HG02885 (cell line): ENCODE data around the gene CRELD2.

ENCODE experiments used
- ATAC-seq: cut with Tn5 transposase; IDR thresholded peaks from one replicate; pipeline ENCODE4 v1.9.1; 2021; ENCODE audit warnings: mild to moderate bottlenecking; ENCODE audit not compliant: unreplicated experiment, poor library complexity

CRELD2 gene

DNA sequence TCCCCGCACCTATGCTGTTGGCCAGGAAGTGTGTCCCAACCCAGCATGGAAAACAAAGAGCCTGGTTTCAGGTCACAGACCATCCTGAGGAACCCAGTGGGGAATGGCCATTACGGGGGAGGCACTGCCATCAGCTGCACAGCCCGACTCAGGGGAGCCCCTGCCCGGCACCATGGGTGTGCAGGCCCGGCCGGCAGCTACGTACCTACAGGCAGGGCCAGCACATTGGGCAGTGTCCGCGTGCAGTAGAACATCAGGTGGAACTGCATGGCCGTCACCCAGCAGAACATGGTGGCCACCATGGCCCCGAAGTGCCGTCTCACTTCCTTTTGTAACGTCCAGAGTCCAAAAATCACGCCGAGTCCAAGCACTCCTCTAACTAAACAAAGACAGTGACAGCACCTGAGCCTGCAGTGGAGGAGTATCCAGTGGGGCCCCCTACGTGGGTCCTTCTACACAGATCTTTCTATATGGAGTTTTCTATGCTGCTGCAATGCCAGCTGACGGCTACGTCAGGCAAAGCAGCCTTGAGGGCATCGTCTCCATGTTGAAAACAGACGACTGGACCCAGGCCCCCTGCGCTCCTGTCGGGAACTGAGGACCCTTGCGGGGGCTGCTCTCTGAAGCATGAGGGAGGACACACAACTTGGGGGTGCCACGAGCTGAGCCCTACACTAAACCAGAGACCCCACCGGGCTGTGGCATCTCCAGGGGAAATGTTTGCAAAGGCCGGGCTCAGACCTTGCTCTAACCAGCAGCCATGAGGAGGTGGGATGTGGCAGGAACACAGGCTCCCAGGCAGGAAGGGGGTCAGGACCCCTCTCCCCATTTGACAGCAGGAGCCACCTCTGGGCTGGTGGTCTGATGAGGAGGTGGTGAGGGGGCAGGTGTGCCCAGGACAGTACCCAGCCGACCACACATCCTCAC lies 7.9 kb upstream of the CRELD2 start:
- no peak for ATAC-seq

DNA sequence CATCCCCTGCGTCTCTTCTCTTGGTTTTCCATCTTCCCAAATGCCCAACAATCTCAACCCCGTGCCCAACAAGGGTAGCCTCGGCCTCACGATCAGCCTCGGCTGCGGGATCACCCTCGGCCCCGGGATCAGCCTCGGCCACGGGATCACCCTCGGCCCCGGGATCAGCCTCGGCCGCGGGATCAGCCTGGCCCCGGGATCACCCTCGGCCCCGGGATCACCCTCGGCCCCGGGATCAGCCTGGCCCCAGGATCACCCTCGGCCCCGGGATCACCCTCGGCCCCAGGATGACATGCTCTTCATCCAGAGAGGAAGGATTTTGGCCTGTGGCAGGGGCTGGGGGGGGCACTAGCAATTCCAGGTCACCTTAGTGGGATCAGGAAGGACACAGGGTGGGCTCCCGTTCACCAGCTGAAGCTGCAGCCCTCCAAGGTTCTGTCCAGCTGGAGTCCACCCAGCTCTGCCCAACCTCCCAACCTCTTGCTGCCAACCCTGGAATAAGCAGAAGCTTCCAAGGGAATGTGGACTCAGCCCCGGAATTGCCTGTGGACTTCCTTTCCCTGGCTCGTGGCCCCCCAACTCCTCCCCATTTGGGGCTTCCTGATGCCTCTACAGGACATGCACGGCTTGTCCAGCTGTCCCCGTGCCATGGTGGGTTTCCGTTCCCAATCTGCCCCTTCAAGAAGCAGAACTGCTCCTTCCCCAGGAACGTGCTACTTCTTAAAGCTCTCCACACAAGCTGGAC lies 6.4 kb upstream of the CRELD2 start:
- no peak for ATAC-seq

DNA sequence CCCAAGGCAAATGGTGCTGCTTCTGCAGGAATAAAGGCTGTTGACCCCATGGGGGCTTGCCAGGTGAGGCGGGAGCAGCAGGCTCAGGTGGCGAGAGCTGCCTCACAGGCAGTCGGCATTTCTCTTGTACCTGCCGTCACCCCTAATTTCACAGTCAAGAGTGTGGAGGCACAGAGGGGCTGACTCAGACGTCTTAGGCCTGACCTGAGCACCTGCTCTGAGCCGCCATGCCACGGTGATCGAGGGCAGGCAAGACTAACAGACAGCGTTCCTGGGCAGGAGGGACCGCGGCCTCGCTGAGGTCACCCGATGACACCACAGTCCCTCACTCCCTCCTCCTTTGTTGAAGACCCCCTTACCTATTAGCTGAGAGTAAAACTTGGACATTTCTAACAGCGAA lies 5.4 kb upstream of the CRELD2 start:
- no peak for ATAC-seq

DNA sequence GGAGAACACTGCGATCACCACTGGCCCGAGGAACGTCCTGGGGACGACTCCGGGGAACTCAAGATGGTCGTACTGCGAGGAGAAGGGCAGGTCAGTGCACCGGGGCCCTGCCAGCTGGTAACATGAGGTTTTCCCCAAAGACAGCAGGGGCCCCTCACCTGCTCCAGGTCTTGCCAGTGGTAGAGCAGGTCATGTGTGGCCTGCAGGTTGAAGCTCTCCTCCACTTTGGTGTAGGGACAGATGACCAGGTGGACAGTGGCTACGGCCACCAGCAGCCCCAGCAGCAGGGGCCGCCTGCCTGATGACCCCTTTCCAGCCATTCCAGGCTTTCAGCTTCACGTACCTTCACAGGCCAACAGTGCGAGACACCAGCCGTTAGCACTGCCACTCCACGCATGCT lies 5.0 kb upstream of the CRELD2 start:
- ATAC-seq, result no peak

DNA sequence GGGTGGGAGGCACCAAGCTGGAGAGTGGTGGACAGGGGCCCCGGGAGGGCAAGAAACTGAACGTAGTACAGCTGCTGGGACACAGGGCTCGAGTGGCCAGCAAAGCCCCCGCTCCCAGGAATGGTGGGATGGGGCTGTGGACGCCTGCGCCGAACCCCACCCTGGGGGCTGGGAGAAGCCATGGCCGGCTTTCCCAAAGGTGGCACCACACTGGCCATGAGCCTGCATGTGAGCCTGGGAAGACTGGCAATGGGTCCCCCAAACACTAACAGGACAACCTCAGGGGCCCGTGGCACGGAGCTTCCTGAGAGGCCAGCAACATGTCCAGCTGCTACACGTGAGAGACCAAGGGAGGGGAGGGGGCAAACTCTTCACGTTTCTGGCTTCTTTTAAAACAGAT lies 4.2 kb upstream of the CRELD2 start:
- no peak for ATAC-seq

GRCh38 chr22:49915610-49916009 lies 2.8 kb upstream of the CRELD2 start:
- ATAC-seq, result no peak

GRCh38 chr22:49916831-49917230 lies 1.6 kb upstream of the CRELD2 start:
- no peak for ATAC-seq

- no peak for ATAC-seq
Measured at GRCh38 chr22:49918911-49919881, 762 bp downstream of the CRELD2 start.

DNA sequence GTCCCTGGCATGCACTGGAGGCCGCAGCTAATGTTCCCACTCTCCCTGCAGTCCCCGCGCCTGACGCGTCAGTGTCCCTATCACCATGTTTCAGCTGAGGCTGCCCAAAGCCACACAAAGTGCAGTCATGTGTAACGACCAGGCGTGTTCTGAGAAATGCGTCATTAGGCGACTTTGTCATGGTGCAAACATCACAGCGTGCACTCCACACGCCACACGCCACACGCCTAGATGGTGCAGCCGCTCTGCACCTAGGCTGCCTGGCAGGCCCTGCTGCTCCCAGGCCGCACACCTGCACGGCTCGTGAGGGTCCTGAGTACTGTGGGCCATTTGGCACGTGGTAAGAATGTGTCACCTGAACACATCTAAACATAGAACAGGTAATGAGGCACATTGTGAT lies 2.4 kb downstream of the CRELD2 start:
- no peak for ATAC-seq

DNA sequence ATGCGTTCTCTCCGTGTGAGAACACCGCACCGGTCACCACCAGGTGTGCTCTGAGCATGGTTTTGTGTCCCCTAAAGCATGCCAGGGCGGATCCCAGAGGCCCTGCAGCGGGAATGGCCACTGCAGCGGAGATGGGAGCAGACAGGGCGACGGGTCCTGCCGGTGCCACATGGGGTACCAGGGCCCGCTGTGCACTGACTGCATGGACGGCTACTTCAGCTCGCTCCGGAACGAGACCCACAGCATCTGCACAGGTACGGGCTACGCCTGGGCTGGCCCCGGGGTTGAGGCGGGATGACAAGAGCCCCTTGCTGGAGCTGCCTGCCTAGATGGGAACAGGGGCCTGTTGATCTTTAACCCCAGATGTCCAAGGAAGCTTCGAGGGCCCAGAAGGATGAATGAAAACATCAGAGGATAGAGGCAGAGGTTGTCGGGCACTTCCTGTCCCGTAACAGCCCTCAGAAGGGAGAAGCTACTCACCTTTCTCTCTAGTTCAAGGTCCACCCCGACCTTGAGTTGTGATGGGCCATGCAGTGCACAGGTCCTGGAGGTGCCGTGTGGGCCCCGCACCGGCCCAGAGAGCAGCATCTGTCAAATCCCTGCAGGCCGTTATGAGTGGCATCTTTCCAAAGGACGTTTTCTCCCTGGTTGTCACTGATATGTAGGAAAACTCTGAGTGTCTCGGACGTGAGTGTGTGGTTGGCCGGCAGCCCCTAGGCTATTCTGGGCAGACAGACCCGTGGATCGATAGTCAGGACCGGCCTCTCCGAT lies 3.3 kb downstream of the CRELD2 start:
- ATAC-seq, result no peak

GRCh38 chr22:49922484-49922883 lies 4.0 kb downstream of the CRELD2 start:
- no peak for ATAC-seq

DNA sequence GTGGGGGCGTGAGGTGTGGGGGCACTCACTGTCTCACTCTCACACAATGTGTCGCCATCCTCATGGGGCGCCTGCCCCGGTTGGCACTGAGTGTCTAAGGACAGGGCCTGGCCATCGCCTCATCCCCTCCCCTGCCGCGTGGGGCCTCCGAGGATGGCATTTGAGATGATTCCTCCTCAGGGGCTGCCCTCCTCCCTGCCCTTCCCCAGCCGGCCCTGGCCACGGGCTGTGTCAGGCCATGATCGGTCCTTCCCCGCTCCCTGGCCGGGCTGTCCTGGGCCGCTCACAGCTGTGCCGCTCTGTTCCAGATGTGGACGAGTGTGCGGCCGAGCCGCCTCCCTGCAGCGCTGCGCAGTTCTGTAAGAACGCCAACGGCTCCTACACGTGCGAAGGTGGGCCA lies 4.5 kb downstream of the CRELD2 start:
- no peak for ATAC-seq

DNA sequence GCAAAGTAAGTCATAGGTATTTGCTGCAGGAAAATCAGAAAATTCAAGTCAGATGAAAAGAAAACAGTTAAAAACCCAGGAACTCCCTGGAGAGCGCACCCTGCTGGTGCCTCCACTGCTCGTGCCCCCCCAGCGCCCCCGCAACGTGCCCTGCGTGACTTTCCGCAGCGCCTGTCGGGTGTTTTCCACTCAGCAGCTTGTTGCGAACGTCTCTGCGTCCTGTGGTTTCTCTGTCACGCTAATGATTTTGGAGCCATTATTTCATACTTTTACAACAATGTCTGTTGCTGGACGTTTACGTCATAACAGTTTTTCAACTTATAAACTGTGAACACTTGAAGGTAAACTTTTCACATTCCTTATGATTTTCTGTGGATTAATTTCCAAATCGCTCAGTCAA lies 5.0 kb downstream of the CRELD2 start:
- ATAC-seq, result no peak

DNA sequence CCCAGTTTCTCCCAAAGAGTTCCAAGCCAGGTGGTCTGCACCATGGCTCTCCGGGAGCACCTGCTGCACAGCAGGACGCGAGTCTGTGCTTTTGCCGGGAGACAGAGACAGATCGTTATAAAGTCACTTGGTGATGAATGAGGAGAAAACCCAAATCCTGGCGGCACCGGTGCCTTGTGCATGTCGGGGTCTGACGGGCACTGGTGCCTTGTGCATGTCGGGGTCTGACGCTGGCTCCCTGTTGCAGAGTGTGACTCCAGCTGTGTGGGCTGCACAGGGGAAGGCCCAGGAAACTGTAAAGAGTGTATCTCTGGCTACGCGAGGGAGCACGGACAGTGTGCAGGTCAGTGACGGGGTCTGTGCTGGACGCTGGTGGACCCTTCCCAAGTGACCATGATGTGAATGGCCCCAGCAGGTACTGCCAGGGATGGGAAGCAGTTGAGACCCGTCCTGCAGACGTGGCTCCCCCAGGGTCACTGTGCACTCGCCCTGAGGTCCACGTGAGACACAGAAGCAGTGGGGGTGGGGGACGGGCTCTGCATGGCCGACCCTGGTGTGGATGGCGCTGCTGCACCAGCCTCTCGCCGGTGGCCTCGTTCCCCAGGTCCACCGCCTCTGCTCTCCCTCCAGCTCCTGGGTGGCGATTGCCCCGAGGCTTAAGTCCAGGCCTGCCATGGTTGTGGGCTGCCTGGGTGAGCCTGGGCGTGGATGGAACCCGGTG lies 5.8 kb downstream of the CRELD2 start:
- no peak for ATAC-seq

- ATAC-seq, result peak; percentile 43
Measured at GRCh38 chr22:49925525-49926128, 7.2 kb downstream of the CRELD2 start.

DNA sequence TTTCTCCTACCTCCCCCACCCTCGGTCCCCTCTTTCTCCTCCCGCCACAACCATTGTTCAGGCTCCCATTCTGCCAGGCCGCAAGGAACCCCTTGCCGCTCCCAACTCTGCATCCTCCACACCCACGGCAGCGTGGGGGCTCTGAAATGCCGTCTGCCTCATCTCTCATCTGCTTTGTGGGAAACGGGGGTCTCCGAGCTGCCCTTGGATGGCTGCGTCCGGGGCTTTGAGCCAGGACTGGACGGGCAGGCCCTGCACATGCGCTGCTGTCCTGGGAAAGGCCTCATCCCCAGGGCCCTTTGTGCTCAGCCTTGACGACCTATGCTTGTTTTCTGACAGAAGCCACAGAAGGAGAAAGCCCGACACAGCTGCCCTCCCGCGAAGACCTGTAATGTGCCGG lies 8.5 kb downstream of the CRELD2 start:
- ATAC-seq, result no peak

DNA sequence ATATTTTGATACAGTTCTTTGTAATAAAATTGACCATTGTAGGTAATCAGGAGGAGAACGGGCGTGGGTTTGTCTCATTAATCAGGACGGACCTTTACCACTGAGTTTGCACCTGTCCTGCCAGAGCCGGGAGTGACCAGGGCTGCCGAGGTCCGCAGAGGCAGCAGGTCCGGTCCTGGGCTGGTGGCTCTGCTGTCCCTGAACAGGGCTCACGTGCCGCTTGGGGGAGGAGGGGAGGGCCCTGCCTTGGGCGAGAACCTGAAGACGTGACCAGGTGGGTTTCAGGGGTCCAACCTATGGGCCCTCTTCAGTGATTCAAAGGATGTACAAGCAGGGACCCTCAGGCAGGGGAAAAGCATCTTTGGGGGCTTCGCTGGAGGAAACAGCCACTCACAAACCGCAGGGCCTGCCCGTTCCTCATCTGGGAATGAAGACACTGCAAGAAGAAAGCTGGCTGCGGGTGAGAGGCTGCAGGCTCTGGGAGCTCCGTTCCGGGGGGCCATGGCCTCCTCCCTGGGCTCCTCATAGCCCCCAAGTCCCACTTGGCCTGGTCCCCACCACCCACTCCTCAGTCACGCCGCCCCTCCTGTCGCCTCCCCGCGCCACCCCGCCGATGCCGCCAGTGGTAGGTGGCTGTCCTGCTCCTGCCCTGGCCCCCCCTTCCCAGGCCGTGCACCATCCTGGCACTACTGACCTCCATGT lies 9.2 kb downstream of the CRELD2 start:
- no peak for ATAC-seq

GRCh38 chr22:49928185-49928495 lies 9.7 kb downstream of the CRELD2 start:
- no peak for ATAC-seq
